H9 (cell line): Measurements from ENCODE around the gene C1orf56. TPM values are rescaled to one million over a fixed set of nuclear protein-coding genes. Genes with fewer than 3 reads are reported as not detected.

ENCODE experiments used
- DNase-seq: peaks from one replicate; pipeline ENCODE4 v3.0.0-alpha.2; 2017
- H2AFZ ChIP-seq: one replicate; pipeline ENCODE4 v1.6.1; 2013; ENCODE audit warnings: mild to moderate bottlenecking, low read length, control low read depth, moderate library complexity
- H2AK5ac ChIP-seq: 2 replicates; pipeline ENCODE4 v1.6.1; 2013; ENCODE audit warnings: low read length, control low read depth, mixed read lengths; ENCODE audit not compliant: insufficient read length
- H2BK120ac ChIP-seq: one replicate; pipeline ENCODE4 v1.6.1; 2013; ENCODE audit warnings: low read depth, mild to moderate bottlenecking, low read length, control low read depth, inconsistent platforms; ENCODE audit not compliant: poor library complexity, severe bottlenecking
- H2BK12ac ChIP-seq: 2 replicates; pipeline ENCODE4 v1.6.1; 2013; ENCODE audit warnings: low read length, control low read depth, mixed read lengths, low read depth; ENCODE audit not compliant: insufficient read length
- H2BK15ac ChIP-seq: 2 replicates; pipeline ENCODE4 v1.6.1; 2013; ENCODE audit warnings: low read depth, low read length, control low read depth
- H2BK20ac ChIP-seq: one replicate; pipeline ENCODE4 v1.6.1; 2013; ENCODE audit warnings: low read depth, mild to moderate bottlenecking, low read length, control low read depth, inconsistent platforms; ENCODE audit not compliant: poor library complexity, severe bottlenecking
- H2BK5ac ChIP-seq: 2 replicates; pipeline ENCODE4 v1.6.1; 2013; ENCODE audit warnings: low read length, control low read depth, mixed read lengths; ENCODE audit not compliant: insufficient read length
- H3K14ac ChIP-seq: 2 replicates; pipeline ENCODE4 v1.6.1; 2013; ENCODE audit warnings: low read length, control low read depth; ENCODE audit not compliant: insufficient read depth
- H3K18ac ChIP-seq: 2 replicates; pipeline ENCODE4 v1.6.1; 2013; ENCODE audit warnings: low read depth, mild to moderate bottlenecking, mixed read lengths, low read length, control low read depth; ENCODE audit not compliant: insufficient read length
- H3K23ac ChIP-seq: 2 replicates; pipeline ENCODE4 v1.6.1; 2013; ENCODE audit warnings: low read length, control low read depth, mixed read lengths, low read depth; ENCODE audit not compliant: insufficient read length
- H3K23me2 ChIP-seq: 2 replicates; pipeline ENCODE4 v1.6.1; 2013; ENCODE audit warnings: low read depth, mild to moderate bottlenecking, mixed read lengths, low read length, control low read depth; ENCODE audit not compliant: insufficient read length, poor library complexity, severe bottlenecking
- H3K27ac ChIP-seq: 2 replicates; pipeline ENCODE4 v1.5.1; 2013; ENCODE audit warnings: low read length, control low read depth, mixed read lengths, low read depth; ENCODE audit not compliant: insufficient read length
- H3K27me3 ChIP-seq: 2 replicates; pipeline ENCODE4 v1.6.1; 2013; ENCODE audit warnings: low read length, control low read depth, inconsistent platforms; ENCODE audit not compliant: insufficient read depth
- H3K4ac ChIP-seq: 2 replicates; pipeline ENCODE4 v1.6.1; 2013; ENCODE audit warnings: low read depth, mild to moderate bottlenecking, control low read depth, inconsistent platforms, low read length, moderate library complexity
- H3K4me1 ChIP-seq: 2 replicates; pipeline ENCODE4 v1.6.1; 2013; ENCODE audit warnings: low read length, control low read depth, inconsistent platforms; ENCODE audit not compliant: insufficient read depth
- H3K4me2 ChIP-seq: 2 replicates; pipeline ENCODE4 v1.6.1; 2013; ENCODE audit warnings: low read length, control low read depth, mixed read lengths; ENCODE audit not compliant: insufficient read length, insufficient read depth
- H3K56ac ChIP-seq: 2 replicates; pipeline ENCODE4 v1.6.1; 2013; ENCODE audit warnings: low read depth, mild to moderate bottlenecking, mixed read lengths, low read length, control low read depth; ENCODE audit not compliant: insufficient read length
- H3K79me1 ChIP-seq: 2 replicates; pipeline ENCODE4 v1.6.1; 2013; ENCODE audit warnings: low read depth, mild to moderate bottlenecking, moderate library complexity, low read length, control low read depth, inconsistent platforms; ENCODE audit not compliant: insufficient read depth, poor library complexity, severe bottlenecking
- H3K79me2 ChIP-seq: 2 replicates; pipeline ENCODE4 v1.6.1; 2013; ENCODE audit warnings: low read length, control low read depth, inconsistent platforms; ENCODE audit not compliant: insufficient read depth
- H3K9ac ChIP-seq: 2 replicates; pipeline ENCODE4 v1.6.1; 2013; ENCODE audit warnings: low read length, control low read depth, mixed read lengths; ENCODE audit not compliant: insufficient read length; ENCODE audit errors: extremely low read depth
- H3K9me3 ChIP-seq: one replicate; pipeline ENCODE4 v1.6.1; 2013; ENCODE audit warnings: low read depth, low read length, inconsistent platforms; ENCODE audit not compliant: control insufficient read depth
- H3T11ph ChIP-seq: one replicate; pipeline ENCODE4 v1.6.1; 2013; ENCODE audit warnings: mild to moderate bottlenecking, low read length, control low read depth, inconsistent platforms
- H4K20me1 ChIP-seq: one replicate; pipeline ENCODE4 v1.6.1; 2013; ENCODE audit not compliant: control insufficient read depth, insufficient read length, insufficient read depth
- H4K5ac ChIP-seq: 2 replicates; pipeline ENCODE4 v1.6.1; 2013; ENCODE audit warnings: low read depth, mild to moderate bottlenecking, mixed read lengths, low read length, control low read depth; ENCODE audit not compliant: insufficient read length
- H4K8ac ChIP-seq: replicated peaks from 2 replicates; pipeline ENCODE4 v1.6.1; 2013; ENCODE audit warnings: low read length, control low read depth, mixed read lengths, low read depth; ENCODE audit not compliant: insufficient read length
- H4K91ac ChIP-seq: 2 replicates; pipeline ENCODE4 v1.6.1; 2013; ENCODE audit warnings: low read depth, mild to moderate bottlenecking, moderate library complexity, mixed read lengths, low read length, control low read depth; ENCODE audit not compliant: insufficient read length
- H3K27ac Mint-ChIP-seq, 3 experiments: 2 replicates in 2 of 3; 3 replicates in 1 of 3; pipeline ENCODE4 v1.8.0; 2020 to 2021; ENCODE audit warnings: mixed read lengths in 3 of 3, mild to moderate bottlenecking in 1 of 3, moderate library complexity in 1 of 3
- H3K27me3 Mint-ChIP-seq: 2 replicates; pipeline ENCODE4 v1.8.0; 2021; ENCODE audit warnings: low read depth, mild to moderate bottlenecking, moderate library complexity, mixed read lengths
- H3K36me3 Mint-ChIP-seq, 3 experiments: 2 replicates in 2 of 3; 3 replicates in 1 of 3; pipeline ENCODE4 v1.8.0; 2020 to 2021; ENCODE audit warnings: low read depth in 3 of 3, mixed read lengths in 3 of 3; ENCODE audit not compliant: insufficient read depth in 1 of 3
- H3K4me1 Mint-ChIP-seq, 2 experiments: 2 replicates each; pipeline ENCODE4 v1.8.0; 2020; ENCODE audit warnings: mixed read lengths in 2 of 2
- H3K4me3 Mint-ChIP-seq, 2 experiments: 2 replicates in 1 of 2; 3 replicates in 1 of 2; pipeline ENCODE4 v1.8.0; 2020 to 2021; ENCODE audit warnings: mild to moderate bottlenecking in 2 of 2, mixed read lengths in 2 of 2, moderate library complexity in 1 of 2
- H3K9me3 Mint-ChIP-seq, 2 experiments: 2 replicates in 1 of 2; 3 replicates in 1 of 2; pipeline ENCODE4 v1.8.0; 2020; ENCODE audit warnings: mild to moderate bottlenecking in 2 of 2, mixed read lengths in 2 of 2, moderate library complexity in 1 of 2
- WGBS: extraction: QIAGEN DNeasy Blood & Tissue Kit; methylation state at CpG from one replicate; pipeline ENCODE4 v1.1.7; 2013; ENCODE audit warnings: missing lambda C conversion rate, low lambda C conversion rate, mixed read lengths; ENCODE audit not compliant: insufficient read length; ENCODE audit errors: extremely low coverage; 5-methylcytosine and 5-hydroxymethylcytosine counted together
- total RNA-seq: library from RNA; stranded (reverse); gene quantifications from 2 replicates; pipeline ENCODE4 v1.2.1, GENCODE V29; 2021
- TF ChIP-seq, protein P1 (sequence below): fragments of 200-600 bp; sonication (generic); conservative IDR thresholded peaks from 3 replicates; pipeline ENCODE4 v1.8.0; 2021; ENCODE audit warnings: antibody characterized with exemption, mild to moderate bottlenecking

The C1orf56 gene
- total RNA-seq, 1 experiment from 2014 or later: 4.8 TPM

- H3K27ac Mint-ChIP-seq: 0 out of 7 replicates have a peak overlapping the region, but pooled peaks of 1 of the 3 experiments have one; percentile 16
- H4K91ac ChIP-seq: no peak overlapping the region
- H3K4me3 Mint-ChIP-seq: no peak overlapping the region
- no peak overlapping the region for H3T11ph ChIP-seq
- H3K14ac ChIP-seq: no peak overlapping the region
- H4K20me1 ChIP-seq: no peaks in the 10 kb centered on the region
- H3K4me1 Mint-ChIP-seq: peaks cover 17 to 21% of the 10 kb centered on the region in 2 experiments
- H3K18ac ChIP-seq: no peak overlapping the region
- H2BK12ac ChIP-seq: no peak overlapping the region
- no peak overlapping the region for H2BK120ac ChIP-seq
- H3K27me3 ChIP-seq: no peaks in the 10 kb centered on the region
- WGBS: no CpG with 5 or more reads among the region's 3 CpGs
- no peak overlapping the region for H3K23ac ChIP-seq
- no peak overlapping the region for H3K4ac ChIP-seq
- no peak overlapping the region for H2AK5ac ChIP-seq
- H2BK20ac ChIP-seq: no peak overlapping the region
- H3K9me3 Mint-ChIP-seq: no peaks in the 10 kb centered on the region
- H3K27me3 Mint-ChIP-seq: no peaks in the 10 kb centered on the region; the same call in 1 of the 2 replicates
- H3K36me3 Mint-ChIP-seq: peaks cover 0 to 12% (median under 1%) of the 10 kb centered on the region in 3 experiments; a peak in 6 of 7 replicates
- no peaks in the 10 kb centered on the region; the same call in 1 of the 2 replicates for H3K4me1 ChIP-seq
- H3K4me2 ChIP-seq: no peak overlapping the region
- H3K79me2 ChIP-seq: no peaks in the 10 kb centered on the region
- peak overlapping the region; percentile 39 for H3K9ac ChIP-seq
- no peaks in the 10 kb centered on the region for H3K23me2 ChIP-seq
- no peak for DNase-seq
- no peaks in the 10 kb centered on the region for H3K9me3 ChIP-seq
- H4K8ac ChIP-seq: no peak overlapping the region
- no peak overlapping the region for H2AFZ ChIP-seq
- H4K5ac ChIP-seq: no peak overlapping the region
- no peak overlapping the region for H2BK15ac ChIP-seq
- no peaks in the 10 kb centered on the region for H3K79me1 ChIP-seq
- H3K56ac ChIP-seq: no peak overlapping the region
- no peak overlapping the region for H2BK5ac ChIP-seq
- TF ChIP-seq, protein P1, sequence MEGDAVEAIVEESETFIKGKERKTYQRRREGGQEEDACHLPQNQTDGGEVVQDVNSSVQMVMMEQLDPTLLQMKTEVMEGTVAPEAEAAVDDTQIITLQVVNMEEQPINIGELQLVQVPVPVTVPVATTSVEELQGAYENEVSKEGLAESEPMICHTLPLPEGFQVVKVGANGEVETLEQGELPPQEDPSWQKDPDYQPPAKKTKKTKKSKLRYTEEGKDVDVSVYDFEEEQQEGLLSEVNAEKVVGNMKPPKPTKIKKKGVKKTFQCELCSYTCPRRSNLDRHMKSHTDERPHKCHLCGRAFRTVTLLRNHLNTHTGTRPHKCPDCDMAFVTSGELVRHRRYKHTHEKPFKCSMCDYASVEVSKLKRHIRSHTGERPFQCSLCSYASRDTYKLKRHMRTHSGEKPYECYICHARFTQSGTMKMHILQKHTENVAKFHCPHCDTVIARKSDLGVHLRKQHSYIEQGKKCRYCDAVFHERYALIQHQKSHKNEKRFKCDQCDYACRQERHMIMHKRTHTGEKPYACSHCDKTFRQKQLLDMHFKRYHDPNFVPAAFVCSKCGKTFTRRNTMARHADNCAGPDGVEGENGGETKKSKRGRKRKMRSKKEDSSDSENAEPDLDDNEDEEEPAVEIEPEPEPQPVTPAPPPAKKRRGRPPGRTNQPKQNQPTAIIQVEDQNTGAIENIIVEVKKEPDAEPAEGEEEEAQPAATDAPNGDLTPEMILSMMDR: no peak
- H3K27ac ChIP-seq: no peak overlapping the region
These were observed 8.0 kb upstream of the C1orf56 start for GRCh38 chr1:151039521-151039920.
